GM19025 (cell line): ENCODE measurements around the gene FLT3LG.

Experiments
- ATAC-seq: cut with Tn5 transposase; IDR thresholded peaks from one replicate; pipeline ENCODE4 v1.9.1; 2021; ENCODE audit warnings: mild to moderate bottlenecking, low read depth, moderate library complexity; ENCODE audit not compliant: unreplicated experiment

Gene FLT3LG

DNA sequence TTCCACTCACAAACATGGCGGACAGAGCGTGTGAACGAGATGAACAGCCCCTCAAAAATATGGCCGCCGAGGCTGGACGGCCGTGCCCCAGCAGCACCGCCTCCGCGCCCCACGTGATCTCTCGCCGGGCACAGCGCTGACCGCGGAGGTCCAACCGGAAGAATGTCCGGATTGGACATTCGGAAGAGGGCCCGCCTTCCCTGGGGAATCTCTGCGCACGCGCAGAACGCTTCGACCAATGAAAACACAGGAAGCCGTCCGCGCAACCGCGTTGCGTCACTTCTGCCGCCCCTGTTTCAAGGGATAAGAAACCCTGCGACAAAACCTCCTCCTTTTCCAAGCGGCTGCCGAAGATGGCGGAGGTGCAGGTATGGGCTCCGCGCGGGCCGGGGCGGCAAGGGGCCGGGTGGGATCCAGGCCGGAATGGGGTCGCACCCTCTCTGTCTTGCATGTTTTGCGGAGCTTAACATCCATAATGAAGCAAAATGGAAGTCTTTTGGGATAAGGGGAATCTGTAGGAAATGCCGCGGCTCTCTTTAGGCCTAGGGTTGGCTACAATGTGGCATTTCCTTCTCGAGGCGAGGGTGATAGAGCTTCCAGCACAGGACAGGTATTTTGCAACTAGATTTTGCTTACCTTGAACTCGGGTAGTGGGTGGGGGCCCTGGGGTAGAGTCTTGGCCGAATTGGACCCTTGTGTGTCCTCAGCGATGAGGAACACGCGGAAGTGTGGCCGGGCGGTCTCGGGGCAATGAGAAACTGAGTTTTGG is 13.4 kb downstream of the FLT3LG start, which contains the start of gene RPL13A:
Gene RPL13A (plus strand): TSS at position 332 of the 769 bp plus-strand sequence. CDS start 22 bp downstream, at position 354.
- ATAC-seq: peak; percentile 94

DNA sequence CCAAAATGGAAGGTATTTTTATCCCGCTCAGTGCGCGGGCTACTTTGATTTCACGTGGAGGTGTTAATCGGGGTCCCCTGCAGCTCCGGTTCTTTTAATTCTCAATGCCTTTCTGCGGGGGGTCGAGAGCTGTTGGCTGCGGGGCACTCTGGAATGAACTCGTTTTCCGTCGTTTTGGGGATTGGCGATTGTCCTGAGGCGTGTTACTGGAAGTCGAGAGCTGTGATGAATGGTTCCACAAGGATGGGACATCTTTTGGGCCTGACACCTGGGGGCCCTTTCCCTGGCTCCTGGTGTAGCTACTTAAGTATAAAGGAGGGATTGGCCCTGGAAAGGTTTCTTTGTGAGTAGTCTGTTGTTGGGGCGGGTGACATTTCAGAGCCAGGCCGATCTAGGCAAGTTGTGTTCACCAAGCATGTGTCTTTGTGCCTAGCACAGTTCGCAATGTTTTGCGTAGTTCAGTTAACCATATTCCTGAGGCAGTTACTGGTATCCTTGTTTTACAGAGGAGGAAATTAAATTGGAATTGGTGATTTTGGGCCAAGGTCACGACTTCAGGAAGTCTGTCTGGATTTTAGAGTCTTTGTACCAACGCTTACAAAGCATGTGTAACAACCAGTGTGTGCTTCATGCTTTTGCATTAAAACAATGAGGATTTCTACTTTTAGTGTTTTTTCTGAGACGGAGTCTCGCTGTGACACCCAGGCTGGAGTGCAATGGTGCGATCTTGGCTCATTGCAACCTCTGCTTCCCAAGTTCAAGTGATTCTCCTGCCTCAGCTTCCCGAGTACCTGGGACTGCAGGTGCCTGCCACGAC is 14.2 kb downstream of the FLT3LG start:
- no peak for ATAC-seq

DNA sequence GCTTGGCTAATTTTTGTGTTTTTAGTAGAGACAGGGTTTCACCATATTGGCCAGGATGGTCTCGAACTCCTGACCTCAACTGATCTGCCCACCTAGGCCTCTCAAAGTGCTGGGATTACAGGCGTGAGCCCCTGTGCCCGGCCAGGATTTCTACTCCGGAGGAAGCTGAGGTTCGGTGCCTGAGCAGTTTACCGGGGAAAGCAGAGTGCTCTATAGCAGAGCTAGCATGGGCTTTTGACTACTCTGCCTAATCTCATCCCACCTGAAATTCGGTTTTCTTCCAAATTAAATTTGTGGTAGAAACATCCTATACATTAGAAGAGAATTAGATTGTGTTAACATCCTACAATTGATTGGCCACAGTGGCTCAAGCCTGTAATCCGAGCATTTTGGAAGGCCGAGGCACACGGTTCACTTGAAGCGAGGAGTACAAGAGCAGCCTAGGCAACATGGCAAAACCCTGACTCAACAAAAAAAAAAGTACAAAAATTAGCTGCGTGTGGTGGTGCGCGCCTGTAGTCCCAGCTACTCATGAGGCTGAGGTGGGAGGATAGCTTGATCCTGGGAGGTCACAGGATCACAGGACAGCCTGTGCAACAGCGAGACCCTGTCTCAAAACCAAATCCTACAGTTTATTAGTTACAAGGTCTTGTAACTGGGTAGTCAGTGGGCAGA is 15.0 kb downstream of the FLT3LG start:
- no peak for ATAC-seq

DNA sequence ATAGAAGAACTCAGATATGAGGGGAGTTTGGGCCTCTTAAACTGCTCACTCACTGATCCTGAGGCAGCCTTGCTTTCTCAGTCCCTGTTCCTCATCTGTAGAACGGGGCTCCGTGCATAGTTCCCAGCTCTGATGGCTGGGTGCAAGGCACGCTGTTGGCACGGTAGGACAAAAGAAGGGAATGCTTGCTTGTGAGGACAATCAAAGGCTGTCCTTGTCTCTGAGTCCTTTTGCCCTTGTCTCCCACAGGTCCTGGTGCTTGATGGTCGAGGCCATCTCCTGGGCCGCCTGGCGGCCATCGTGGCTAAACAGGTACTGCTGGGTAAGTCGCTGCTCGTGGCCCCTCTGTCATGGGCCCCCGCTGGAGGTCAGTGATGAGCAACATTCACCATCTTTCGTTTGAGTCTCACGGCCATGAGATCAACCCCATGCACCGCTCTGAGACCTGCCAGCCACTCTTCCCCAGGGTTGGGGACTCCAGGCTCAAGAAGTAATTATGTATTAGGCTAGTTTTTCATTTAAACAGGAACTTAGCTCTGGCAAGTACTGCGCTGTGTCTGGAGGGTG is 15.7 kb downstream of the FLT3LG start:
- no peak for ATAC-seq

DNA sequence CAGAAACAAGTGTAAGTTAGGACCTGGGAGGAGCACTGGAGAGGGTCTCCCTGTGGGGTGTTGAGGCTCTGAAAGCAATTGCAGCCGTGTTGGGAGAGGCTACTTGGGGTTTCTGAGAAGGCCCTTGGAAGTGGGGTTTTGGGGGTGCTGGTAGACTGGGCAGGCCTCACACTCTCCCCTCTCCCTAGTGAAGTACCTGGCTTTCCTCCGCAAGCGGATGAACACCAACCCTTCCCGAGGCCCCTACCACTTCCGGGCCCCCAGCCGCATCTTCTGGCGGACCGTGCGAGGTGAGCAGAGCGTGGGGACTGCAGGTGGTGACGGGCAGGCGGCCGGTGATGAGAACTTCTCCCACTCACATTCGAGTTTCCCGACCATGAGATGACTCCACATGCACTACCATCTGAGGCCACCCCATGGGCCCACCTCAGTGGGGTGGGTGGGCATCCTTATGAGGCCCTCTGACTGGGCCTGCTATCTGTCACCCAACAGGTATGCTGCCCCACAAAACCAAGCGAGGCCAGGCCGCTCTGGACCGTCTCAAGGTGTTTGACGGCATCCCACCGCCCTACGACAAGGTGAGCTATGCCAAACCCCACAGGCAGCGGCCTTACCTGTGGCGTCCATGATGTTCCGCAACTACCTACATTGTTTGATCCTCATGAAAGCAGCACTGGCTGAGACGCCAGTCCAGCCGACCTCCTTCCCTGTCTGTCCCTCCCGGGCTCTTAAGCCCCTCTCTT is 16.4 kb downstream of the FLT3LG start:
- no peak for ATAC-seq

DNA sequence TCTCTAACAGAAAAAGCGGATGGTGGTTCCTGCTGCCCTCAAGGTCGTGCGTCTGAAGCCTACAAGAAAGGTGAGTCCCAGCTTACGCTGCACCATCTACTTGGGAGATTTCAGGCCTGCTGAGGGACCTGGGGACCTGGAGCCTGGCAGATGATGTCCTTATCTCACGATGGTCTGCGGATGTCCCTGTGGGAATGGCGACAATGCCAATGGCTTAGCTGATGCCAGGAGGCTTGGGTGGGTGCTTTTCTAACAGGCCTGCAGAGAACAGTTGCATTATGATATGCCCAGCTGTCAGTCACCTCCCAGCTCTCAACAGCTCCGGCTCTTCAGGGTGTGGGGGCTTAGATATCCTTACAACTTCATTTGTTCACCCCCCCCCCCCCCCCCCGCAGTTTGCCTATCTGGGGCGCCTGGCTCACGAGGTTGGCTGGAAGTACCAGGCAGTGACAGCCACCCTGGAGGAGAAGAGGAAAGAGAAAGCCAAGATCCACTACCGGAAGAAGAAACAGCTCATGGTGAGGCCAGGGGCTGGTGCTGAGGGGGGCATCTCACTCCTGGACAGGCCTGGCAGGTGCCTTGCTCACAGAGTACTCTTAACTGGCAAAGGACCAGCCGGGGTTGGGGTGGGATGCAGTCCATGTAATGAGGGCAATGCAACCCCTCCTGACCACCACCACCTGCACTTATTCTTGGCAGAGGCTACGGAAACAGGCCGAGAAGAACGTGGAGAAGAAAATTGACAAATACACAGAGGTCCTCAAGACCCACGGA is 17.2 kb downstream of the FLT3LG start:
- no peak for ATAC-seq

DNA sequence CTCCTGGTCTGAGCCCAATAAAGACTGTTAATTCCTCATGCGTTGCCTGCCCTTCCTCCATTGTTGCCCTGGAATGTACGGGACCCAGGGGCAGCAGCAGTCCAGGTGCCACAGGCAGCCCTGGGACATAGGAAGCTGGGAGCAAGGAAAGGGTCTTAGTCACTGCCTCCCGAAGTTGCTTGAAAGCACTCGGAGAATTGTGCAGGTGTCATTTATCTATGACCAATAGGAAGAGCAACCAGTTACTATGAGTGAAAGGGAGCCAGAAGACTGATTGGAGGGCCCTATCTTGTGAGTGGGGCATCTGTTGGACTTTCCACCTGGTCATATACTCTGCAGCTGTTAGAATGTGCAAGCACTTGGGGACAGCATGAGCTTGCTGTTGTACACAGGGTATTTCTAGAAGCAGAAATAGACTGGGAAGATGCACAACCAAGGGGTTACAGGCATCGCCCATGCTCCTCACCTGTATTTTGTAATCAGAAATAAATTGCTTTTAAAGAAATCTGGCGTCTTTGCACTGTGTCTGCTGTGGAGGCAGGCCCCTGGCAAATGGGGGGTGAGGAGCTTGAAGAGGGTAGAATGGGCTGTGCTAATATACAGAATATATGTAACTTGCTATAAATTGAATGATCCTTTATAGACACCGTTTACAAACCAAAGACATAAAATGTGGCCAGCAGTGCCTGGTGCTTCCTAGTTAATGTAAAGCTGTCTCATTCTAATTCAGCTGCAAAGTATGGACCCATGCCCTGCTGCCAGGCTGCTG is 18.0 kb downstream of the FLT3LG start:
- ATAC-seq: no peak

DNA sequence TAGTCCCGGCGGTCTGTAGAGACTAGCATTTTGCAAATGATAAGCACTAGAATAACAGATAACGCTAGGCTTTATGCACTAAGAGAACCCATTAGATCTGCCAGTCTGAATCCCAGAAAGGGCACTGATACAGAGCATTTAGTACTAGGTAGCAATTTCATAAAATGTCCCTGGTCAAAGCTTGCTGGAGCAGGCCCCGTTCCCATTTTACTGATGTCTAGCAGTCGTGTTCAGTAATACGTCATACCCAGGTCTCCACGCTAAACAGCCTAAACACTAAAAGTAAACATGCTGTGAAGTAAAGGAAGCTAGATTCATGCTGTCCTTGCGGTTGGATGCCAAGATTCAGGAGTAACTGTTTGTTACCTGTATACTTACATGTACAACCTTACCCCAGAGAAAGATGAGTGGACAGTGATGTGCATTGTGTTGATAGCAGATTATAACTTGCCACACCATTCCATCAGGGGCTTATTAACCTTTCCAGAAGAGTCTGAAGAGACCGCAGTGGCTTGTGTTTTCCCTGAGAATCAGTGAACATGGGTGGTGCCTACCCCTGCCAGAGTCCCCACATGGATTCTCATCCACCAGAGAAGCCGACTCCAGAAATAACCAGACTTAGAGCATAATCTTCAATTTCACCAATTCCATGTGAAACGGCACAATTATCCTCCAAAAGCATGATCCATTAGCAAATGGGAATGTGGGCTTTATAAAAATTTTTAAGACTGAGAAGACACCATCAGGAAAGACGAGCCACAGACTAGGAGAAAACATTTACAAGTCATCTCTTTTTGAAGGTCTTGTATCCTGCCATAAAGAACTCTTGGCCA is 18.8 kb downstream of the FLT3LG start:
- ATAC-seq: no peak

DNA sequence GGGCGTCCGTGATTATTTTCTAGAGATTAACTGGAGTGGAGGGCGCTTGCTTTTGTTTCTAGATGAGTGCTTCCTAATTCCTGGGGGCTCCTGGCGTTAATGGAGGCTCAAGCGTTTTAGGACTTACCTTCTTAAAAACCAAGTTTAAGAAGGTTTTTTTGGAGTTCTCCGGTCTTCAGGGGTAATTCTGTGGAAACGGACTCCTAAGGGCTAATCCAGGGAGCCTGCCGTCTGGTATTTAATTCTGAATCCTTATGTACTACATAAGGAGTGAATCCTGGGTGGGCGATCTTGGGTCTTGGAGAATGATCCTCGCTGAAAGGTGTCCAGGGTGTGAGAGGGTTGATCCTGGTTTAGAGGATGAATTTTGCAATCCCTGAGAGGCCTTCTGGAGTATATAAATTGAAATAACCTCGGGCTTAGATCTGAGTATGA is 22.6 kb downstream of the FLT3LG start:
- no peak for ATAC-seq

DNA sequence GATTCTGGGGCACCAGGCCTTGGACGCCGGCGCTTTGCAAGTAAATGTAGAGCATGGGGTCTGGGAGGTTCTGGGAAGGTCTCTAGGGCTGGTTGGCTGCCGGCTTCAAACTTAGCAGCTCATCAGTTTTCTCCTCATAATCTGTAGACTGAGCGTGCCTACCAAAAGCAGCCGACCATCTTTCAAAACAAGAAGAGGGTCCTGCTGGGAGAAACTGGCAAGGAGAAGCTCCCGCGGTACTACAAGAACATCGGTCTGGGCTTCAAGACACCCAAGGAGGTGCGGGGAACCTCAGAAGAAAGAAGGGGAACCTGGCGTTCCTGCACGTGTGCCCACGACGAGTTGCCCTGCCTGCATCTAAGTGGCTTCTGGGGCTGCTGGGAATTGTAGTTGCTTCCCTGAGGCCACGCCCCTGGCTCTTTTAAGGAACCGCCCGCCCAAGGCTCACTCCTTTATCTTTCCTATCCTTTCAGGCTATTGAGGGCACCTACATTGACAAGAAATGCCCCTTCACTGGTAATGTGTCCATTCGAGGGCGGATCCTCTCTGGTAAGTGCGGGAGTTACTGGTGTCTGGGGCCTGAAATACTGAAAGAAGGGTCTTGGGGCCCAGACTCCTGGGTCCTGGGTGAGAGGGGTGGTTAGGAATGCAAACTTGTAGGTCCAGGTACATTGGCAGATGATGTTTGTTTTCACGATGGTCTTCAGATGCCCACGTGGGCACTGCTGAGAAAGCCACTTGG is 23.2 kb downstream of the FLT3LG start:
- ATAC-seq: no peak

DNA sequence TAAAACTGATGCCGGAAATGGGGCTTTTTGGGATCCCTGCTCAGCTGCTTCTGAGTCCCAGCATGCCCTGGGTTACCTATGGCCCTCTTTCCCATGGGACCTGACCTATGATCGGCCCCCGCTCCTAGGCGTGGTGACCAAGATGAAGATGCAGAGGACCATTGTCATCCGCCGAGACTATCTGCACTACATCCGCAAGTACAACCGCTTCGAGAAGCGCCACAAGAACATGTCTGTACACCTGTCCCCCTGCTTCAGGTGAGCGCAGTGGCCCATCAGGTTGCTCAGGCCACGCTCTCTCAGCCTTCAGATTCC is 23.7 kb downstream of the FLT3LG start:
- no peak for ATAC-seq

DNA sequence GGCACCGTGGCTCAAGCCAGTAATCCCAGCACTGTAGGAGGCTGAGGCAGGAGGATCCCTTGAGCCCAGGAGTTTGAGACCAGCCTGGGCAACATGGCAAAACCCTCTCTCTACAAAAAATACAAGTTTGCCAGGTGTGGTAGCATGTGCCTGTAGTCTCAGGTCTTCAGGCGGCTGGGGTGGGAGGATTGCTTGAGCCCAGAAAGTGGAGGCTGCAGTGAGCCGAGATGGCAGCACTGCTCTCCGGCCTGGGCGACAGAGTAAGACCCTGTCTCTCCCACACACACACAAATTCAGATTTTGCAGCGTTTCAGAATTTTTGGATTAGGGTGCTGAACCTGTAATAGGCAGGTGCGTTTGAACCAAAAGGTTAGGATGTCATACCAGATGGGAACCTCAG is 24.5 kb downstream of the FLT3LG start:
- no peak for ATAC-seq

DNA sequence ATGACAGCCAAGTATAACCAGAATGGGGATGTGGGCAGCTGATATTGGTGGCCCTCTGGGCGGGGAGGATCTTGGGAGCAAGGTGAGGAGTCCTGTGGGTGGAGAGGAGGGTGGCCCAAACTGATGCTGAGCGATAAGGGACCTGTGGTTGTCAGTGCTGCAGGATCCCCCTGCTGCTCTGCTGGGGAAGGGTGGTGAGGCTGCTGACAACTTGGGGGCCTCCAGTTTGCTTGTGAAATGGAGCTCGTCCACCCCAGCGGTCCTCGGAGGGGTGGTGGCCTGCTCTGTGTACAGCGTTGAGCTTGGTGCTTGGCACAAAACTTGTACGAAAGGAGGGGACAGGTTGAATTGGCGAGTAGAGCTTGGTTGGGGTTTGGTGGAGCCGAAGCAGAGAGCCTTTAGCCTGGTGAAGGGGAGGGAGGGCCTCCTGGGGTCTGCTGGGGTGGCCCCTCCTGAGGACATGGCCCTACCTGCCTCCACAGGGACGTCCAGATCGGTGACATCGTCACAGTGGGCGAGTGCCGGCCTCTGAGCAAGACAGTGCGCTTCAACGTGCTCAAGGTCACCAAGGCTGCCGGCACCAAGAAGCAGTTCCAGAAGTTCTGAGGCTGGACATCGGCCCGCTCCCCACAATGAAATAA is 25.1 kb downstream of the FLT3LG start:
- ATAC-seq: no peak

DNA sequence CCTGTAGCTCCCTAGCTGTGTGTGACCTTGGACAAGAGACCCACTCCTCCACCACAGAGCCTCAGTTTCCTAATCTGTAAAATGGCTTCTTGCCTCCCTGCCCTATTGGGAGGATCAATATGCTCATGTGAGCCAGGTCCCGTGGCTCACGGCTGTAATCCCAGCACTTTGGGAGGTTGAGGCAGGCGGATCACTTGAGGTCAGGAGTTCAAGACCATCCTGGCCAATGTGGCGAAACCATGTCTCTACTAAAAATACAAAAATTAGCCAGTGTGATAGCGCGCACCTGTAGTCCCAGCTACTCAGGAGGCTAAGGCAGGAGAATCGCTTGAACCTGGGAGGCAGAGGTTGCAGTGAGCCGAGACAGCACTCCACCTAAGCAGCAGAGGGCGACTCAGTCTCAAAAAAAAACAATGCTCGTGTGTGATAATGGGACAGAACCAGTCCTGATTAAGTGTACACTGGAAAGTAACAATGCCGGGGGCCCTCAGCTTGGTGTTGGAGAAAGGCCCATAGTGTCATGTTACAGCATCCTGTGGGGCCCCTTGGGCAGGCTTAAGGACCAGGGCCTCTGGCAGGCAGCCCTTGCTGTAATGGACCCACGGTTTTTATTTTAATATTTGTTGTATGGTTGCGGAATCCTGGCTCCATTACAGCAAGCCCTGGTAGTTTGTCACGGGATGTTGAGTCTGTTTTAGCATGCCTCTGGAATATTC is 29.0 kb downstream of the FLT3LG start:
- no peak for ATAC-seq

DNA sequence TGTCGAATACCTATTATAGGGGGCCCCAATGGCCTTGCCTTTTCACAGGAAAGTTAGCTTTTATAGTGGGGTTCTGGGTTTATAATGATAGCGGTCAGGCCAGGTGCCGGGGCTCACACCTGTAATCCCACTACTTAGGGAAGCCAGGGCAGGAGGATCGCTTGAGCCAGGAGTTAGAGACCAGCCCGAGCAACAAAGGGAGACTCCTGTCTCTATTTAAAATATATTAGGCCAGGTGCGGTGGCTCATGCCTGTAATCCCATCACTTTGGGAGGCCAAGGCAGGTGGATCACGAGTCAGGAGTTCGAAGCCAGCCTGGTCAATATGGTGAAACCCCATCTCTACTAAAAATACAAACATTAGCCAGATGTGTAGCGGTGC is 29.6 kb downstream of the FLT3LG start:
- ATAC-seq: no peak

DNA sequence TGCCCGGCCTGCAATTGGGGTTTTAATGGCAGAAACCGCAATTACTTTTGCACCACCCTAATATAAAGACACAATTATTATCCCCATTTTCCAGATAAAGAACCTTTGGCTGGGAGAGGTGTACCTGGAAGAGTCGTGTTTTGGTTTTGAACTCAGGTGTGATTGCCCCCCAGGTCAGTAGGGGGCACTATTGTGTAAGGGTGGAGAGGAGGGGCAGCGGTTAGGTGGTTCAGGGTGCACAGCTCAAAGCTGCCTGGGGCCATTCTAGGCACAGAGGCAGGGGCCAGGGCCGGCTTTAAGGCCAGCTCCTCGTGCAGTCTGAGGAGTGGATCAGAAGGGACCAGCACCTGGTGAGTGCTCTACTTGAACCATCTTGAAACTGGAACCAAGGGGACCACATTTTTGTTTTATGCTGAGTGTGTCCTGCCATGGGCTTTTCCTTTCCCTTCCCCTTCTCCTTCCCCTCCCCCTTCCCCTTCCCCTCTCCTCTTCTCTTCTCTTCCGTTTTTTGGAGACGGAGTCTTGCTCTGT is 32.6 kb downstream of the FLT3LG start:
- ATAC-seq: no peak
